A673 (cell line): ENCODE measurements around the gene ATP5F1B. TPM values are rescaled to one million over a fixed set of nuclear protein-coding genes. Genes with fewer than 3 reads are reported as not detected.

Source experiments
- BruUV-seq: library from RNA; stranded (reverse); fragments of 400-500 nt; replicated peaks from 2 replicates; lab custom pipeline; 2021; lab: Mats Ljungman, UMichigan
- CTCF ChIA-PET: fragments of 300-600 bp; sonication (Branson Sonifier 250); formaldehyde crosslinking; loops from one replicate; lab custom pipeline; 2022; ENCODE audit warnings: antibody characterized with exemption; lab: Charles Lee
- POLR2A ChIA-PET: fragments of 300-600 bp; sonication (Branson Sonifier 250); formaldehyde crosslinking; loops from one replicate; lab custom pipeline; 2022; ENCODE audit warnings: antibody characterized with exemption; ENCODE audit not compliant: low non-redundant PET; lab: Charles Lee
- DNase-seq: peaks from one replicate; pipeline ENCODE4 v3.0.0-alpha.2; 2015; ENCODE audit warnings: low spot score
- H3K27ac ChIP-seq: fragments of 200-600 bp; sonication (generic); 2 replicates; pipeline ENCODE4 v1.5.1; 2016; ENCODE audit warnings: mixed run types, low read depth, mild to moderate bottlenecking, mixed read lengths, antibody characterized with exemption, low read length; ENCODE audit not compliant: poor library complexity, severe bottlenecking
- H3K27me3 ChIP-seq: fragments of 200-600 bp; sonication (generic); replicated peaks from 2 replicates; pipeline ENCODE4 v1.6.1; 2017; ENCODE audit warnings: mixed run types, low read depth, mild to moderate bottlenecking, mixed read lengths, antibody characterized with exemption, low read length; ENCODE audit not compliant: insufficient read depth, poor library complexity
- H3K36me3 ChIP-seq: fragments of 200-600 bp; sonication (generic); 2 replicates; pipeline ENCODE4 v1.6.1; 2016; ENCODE audit warnings: mixed run types, mild to moderate bottlenecking, mixed read lengths, antibody characterized with exemption, low read length; ENCODE audit not compliant: insufficient read depth, poor library complexity, severe bottlenecking
- H3K4me1 ChIP-seq: fragments of 200-600 bp; sonication (generic); 2 replicates; pipeline ENCODE4 v1.6.1; 2017; ENCODE audit warnings: mixed run types, mild to moderate bottlenecking, mixed read lengths, antibody characterized with exemption, low read length; ENCODE audit not compliant: insufficient read depth, poor library complexity, severe bottlenecking
- H3K4me3 ChIP-seq: fragments of 200-600 bp; sonication (generic); 2 replicates; pipeline ENCODE4 v1.5.1; 2016; ENCODE audit warnings: low read depth, mixed run types, mild to moderate bottlenecking, mixed read lengths, low read length; ENCODE audit not compliant: poor library complexity, severe bottlenecking
- H3K9me3 ChIP-seq: fragments of 200-600 bp; sonication (generic); 2 replicates; pipeline ENCODE4 v1.6.1; 2016; ENCODE audit warnings: mixed run types, low read depth, mild to moderate bottlenecking, mixed read lengths, antibody characterized with exemption, low read length; ENCODE audit not compliant: poor library complexity, severe bottlenecking
- CTCF ChIP-seq: fragments of 300-800, 200-600 bp; sonication (generic); conservative IDR thresholded peaks from 2 replicates; pipeline ENCODE4 v1.5.1; 2017; ENCODE audit warnings: low read depth, mild to moderate bottlenecking, antibody characterized with exemption, low read length, moderate library complexity, mixed read lengths
- EZH2 ChIP-seq: fragments of 200-600 bp; sonication (generic); IDR thresholded peaks from 2 replicates; pipeline ENCODE4 v1.6.1; 2017; ENCODE audit warnings: borderline replicate concordance, low read depth, mild to moderate bottlenecking, mixed read lengths, antibody characterized with exemption, low read length; ENCODE audit not compliant: poor library complexity, severe bottlenecking
- intact Hi-C: fragments of 100-400 bp; cut with micrococcal nuclease; formaldehyde crosslinking; loops from one replicate; pipeline ENCODE4 v1.10.0; 2022; ENCODE audit not compliant: unreplicated experiment
- total RNA-seq: library from RNA; stranded (reverse); gene quantifications from 2 replicates; pipeline ENCODE4 v1.2.3, GENCODE V29; 2021

ATP5F1B gene
- total RNA-seq, 1 experiment from 2014 or later: 1,089 TPM

- Histone ChIP-seq H3K27me3 (no peaks in the 10 kb centered on the region), H3K4me3 (no peak overlapping the region), H3K9me3 (no peaks in the 10 kb centered on the region), H3K4me1 (no peaks in the 10 kb centered on the region), H3K27ac (no peak overlapping the region), H3K36me3 (peaks cover 87% of the 10 kb centered on the region)
- intact Hi-C loops: no loop called here
- TF ChIP-seq EZH2: no peak
- no peak for TF ChIP-seq CTCF
- BruUV-seq: no TSS peak
- ChIA-PET CTCF (no interaction called here), POLR2A (no interaction called here)
- no peak for DNase-seq
Measured at GRCh38 chr12:56600753-56601152, 45.0 kb downstream of the ATP5F1B start.

GRCh38 chr12:56599797-56600196 is 46.0 kb downstream of the ATP5F1B start:
- Histone ChIP-seq H3K36me3 (peaks cover 79% of the 10 kb centered on the region), H3K27ac (no peak overlapping the region), H3K4me3 (no peak overlapping the region), H3K9me3 (no peaks in the 10 kb centered on the region), H3K4me1 (no peaks in the 10 kb centered on the region), H3K27me3 (no peaks in the 10 kb centered on the region)
- no TSS peak for BruUV-seq
- intact Hi-C loops: no loop called here
- CTCF ChIA-PET: no interaction called here
- TF ChIP-seq CTCF (no peak), EZH2 (no peak)
- POLR2A ChIA-PET: no interaction called here
- DNase-seq: no peak

GRCh38 chr12:56599041-56599440 is 46.7 kb downstream of the ATP5F1B start:
- no peak for TF ChIP-seq EZH2
- no peak for TF ChIP-seq CTCF
- Histone ChIP-seq H3K27me3 (no peaks in the 10 kb centered on the region), H3K4me1 (no peaks in the 10 kb centered on the region), H3K27ac (no peak overlapping the region), H3K36me3 (peaks cover 74% of the 10 kb centered on the region), H3K4me3 (no peak overlapping the region), H3K9me3 (no peaks in the 10 kb centered on the region)
- POLR2A ChIA-PET: no interaction called here
- TSS peak; percentile 13 for BruUV-seq
- CTCF ChIA-PET: no interaction called here
- intact Hi-C loops: no loop called here
- no peak for DNase-seq
